Keratinocyte (primary cell): ENCODE data around the gene ELAVL2. TPM values are rescaled to one million over a fixed set of nuclear protein-coding genes. Genes with fewer than 3 reads are reported as not detected.

Experiments used
- DNase-seq: peaks from one replicate; pipeline ENCODE4 v3.0.0-alpha.2; 2011; ENCODE audit warnings: low read depth, missing footprints, low spot score
- FAIRE-seq: peaks from 2 replicates; lab custom pipeline; 2011; peaks lifted over from hg19 to GRCh38; lab: Jason Lieb, UNC
- H2AFZ ChIP-seq: 2 replicates; pipeline ENCODE4 v1.6.0; 2012; ENCODE audit warnings: low read length, control low read depth, inconsistent platforms; ENCODE audit not compliant: control insufficient read depth
- H3K27ac ChIP-seq: 2 replicates; pipeline ENCODE4 v1.5.1; 2011; ENCODE audit warnings: low read length; ENCODE audit not compliant: control insufficient read depth, insufficient read depth
- H3K27me3 ChIP-seq: 3 replicates; pipeline ENCODE4 v1.6.0; 2011; ENCODE audit warnings: low read length; ENCODE audit not compliant: control insufficient read depth, insufficient read depth; ENCODE audit errors: extremely low read depth
- H3K36me3 ChIP-seq, 2 experiments: 2 replicates in 1 of 2; 3 replicates in 1 of 2; pipeline ENCODE4 v1.5.1; 2011; ENCODE audit warnings: low read length in 2 of 2, mild to moderate bottlenecking in 1 of 2; ENCODE audit not compliant: control insufficient read depth in 2 of 2, insufficient read depth in 2 of 2; ENCODE audit errors: extremely low read depth in 1 of 2
- H3K4me1 ChIP-seq: 3 replicates; pipeline ENCODE4 v1.5.1; 2011; ENCODE audit warnings: low read length; ENCODE audit not compliant: control insufficient read depth, insufficient read depth; ENCODE audit errors: extremely low read depth
- H3K4me2 ChIP-seq: 3 replicates; pipeline ENCODE4 v1.6.0; 2011; ENCODE audit warnings: low read depth, low read length; ENCODE audit not compliant: control insufficient read depth, insufficient read depth; ENCODE audit errors: extremely low read depth
- H3K4me3 ChIP-seq, 3 experiments: fragments of 200-600 bp in 1 of 3; sonication (generic) in 1 of 3; 2 replicates in 2 of 3; 3 replicates in 1 of 3; pipeline ENCODE4 v1.5.1; 2011 to 2016; ENCODE audit warnings: low read length in 3 of 3, mild to moderate bottlenecking in 3 of 3, control low read depth in 2 of 3, inconsistent platforms in 1 of 3, low read depth in 1 of 3, mixed read lengths in 1 of 3, mixed run types in 1 of 3, moderate library complexity in 1 of 3; ENCODE audit not compliant: control insufficient read depth in 2 of 3, insufficient read depth in 2 of 3; ENCODE audit errors: extremely low read depth in 1 of 3
- H3K79me2 ChIP-seq: 2 replicates; pipeline ENCODE4 v1.6.0; 2012; ENCODE audit warnings: low read length; ENCODE audit not compliant: control insufficient read depth, insufficient read depth
- H3K9ac ChIP-seq: 3 replicates; pipeline ENCODE4 v1.6.0; 2011; ENCODE audit warnings: low read length; ENCODE audit not compliant: control insufficient read depth, insufficient read depth; ENCODE audit errors: extremely low read depth
- H3K9me1 ChIP-seq: 3 replicates; pipeline ENCODE4 v1.6.0; 2011; ENCODE audit warnings: low read length; ENCODE audit not compliant: control insufficient read depth, insufficient read depth; ENCODE audit errors: extremely low read depth
- H3K9me3 ChIP-seq: 2 replicates; pipeline ENCODE4 v1.5.1; 2012; ENCODE audit warnings: low read depth, low read length; ENCODE audit not compliant: control insufficient read depth
- H4K20me1 ChIP-seq: 3 replicates; pipeline ENCODE4 v1.6.0; 2011; ENCODE audit warnings: low read length; ENCODE audit not compliant: control insufficient read depth, insufficient read depth; ENCODE audit errors: extremely low read depth
- CTCF ChIP-seq, 3 experiments: IDR thresholded peaks in 1 of 3; conservative IDR thresholded peaks in 1 of 3; optimal IDR thresholded peaks in 1 of 3; 2 replicates in 2 of 3; 3 replicates in 1 of 3; pipeline versions ENCODE3 to v1.5.1; 2011; ENCODE audit warnings: low read length in 3 of 3, mild to moderate bottlenecking in 3 of 3, moderate library complexity in 2 of 3, control low read depth in 1 of 3, inconsistent platforms in 1 of 3; ENCODE audit not compliant: insufficient read depth in 2 of 3; ENCODE audit errors: extremely low read depth in 1 of 3
- EZH2 ChIP-seq: IDR thresholded peaks from one replicate; pipeline ENCODE4 v1.6.1; 2012; ENCODE audit warnings: inconsistent platforms, mild to moderate bottlenecking, low read length, moderate library complexity
- dilution Hi-C: fragments of 300-500 bp; cut with MboI; formaldehyde crosslinking; loops from one replicate; pipeline ENCODE4 v1.7.0; 2020; ENCODE audit warnings: low sequenced_read_pairs; ENCODE audit not compliant: extremely low pct_ligation_motif_present
- polyA plus RNA-seq, 5 experiments: library from polyadenylated mRNA; depleted of rRNA in 3 of 5; stranded (reverse) in 3 of 5; stranded (forward) in 1 of 5; unstranded in 1 of 5; fragments of >200 nt; gene quantifications; 1 replicate in 1 of 5; 2 replicates in 3 of 5; 3 replicates in 1 of 5; pipeline versions ENCODE4 v1.2.1 to v1.2.3, GENCODE V29; 2011 to 2012; ENCODE audit warnings: missing spikeins in 2 of 5, low read depth in 1 of 5, low replicate concordance in 1 of 5

The ELAVL2 gene
- polyA plus RNA-seq, 1 donor (not counting 4 experiments of a cell fraction or from before 2014, with no cell fraction given), result 4.3 TPM

- Histone ChIP-seq H3K4me3 (no peak overlapping the region), H3K27ac (no peak overlapping the region), H3K9me3 (no peaks in the 10 kb centered on the region), H4K20me1 (no peaks in the 10 kb centered on the region), H3K79me2 (no peaks in the 10 kb centered on the region), H3K36me3 (peaks cover 0 to 3% of the 10 kb centered on the region in 2 experiments), H3K9me1 (peaks cover 2% of the 10 kb centered on the region), H2AFZ (no peak overlapping the region), H3K4me2 (no peak overlapping the region), H3K9ac (no peak overlapping the region), H3K27me3 (no peaks in the 10 kb centered on the region), H3K4me1 (peaks cover 47% of the 10 kb centered on the region)
- FAIRE-seq (no peak), DNase-seq (no peak)
- no peak for TF ChIP-seq EZH2
- no peak for TF ChIP-seq CTCF (optimal IDR thresholded peaks at IDR 0.05 in 1 of 3, IDR thresholded peaks at IDR 0.05 in 1 of 3, conservative IDR thresholded peaks at IDR 0.05 in 1 of 3; ENCODE audit: extremely low read depth in 1 of 3, insufficient read depth in 2 of 3, low read length in 3 of 3)
- dilution Hi-C loops, result no loop called here
These were observed 59.4 kb downstream of the ELAVL2 start for GRCh38 chr9:23766613-23767012.

DNA sequence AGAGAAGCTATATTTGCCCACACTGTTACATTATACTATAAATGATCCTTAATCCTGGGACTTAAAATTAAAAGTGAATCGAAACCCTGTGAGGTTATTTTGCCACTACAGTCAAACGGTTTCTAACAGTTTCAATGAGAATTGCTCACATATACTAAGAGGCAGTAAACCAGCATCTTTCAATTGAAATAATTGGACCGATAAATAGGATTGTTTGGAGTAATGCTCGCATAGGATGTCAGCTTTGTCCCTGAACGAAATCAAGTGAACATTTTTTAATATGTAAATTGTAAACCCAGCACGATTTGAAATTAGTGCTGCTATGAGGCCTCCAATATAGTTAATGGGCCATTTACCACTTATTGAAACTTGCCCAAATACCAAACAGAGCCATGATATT, 60.5 kb downstream of the ELAVL2 start:
- no peaks in the 10 kb centered on the region for H3K79me2 ChIP-seq
- H3K4me3 ChIP-seq, result no peak overlapping the region
- H3K4me2 ChIP-seq, result no peak overlapping the region
- peaks cover 36% of the 10 kb centered on the region for H3K4me1 ChIP-seq
- peaks cover 0 to 3% of the 10 kb centered on the region in 2 experiments for H3K36me3 ChIP-seq
- no peaks in the 10 kb centered on the region for H3K9me1 ChIP-seq
- DNase-seq (no peak), FAIRE-seq (no peak)
- H2AFZ ChIP-seq, result no peak overlapping the region
- no peak overlapping the region for H3K27ac ChIP-seq
- no peaks in the 10 kb centered on the region for H3K27me3 ChIP-seq
- no peaks in the 10 kb centered on the region for H3K9me3 ChIP-seq
- TF ChIP-seq EZH2 (no peak), CTCF (optimal IDR thresholded peaks at IDR 0.05 in 1 of 3, IDR thresholded peaks at IDR 0.05 in 1 of 3, conservative IDR thresholded peaks at IDR 0.05 in 1 of 3; ENCODE audit: extremely low read depth in 1 of 3, insufficient read depth in 2 of 3, low read length in 3 of 3) (no peak)
- H4K20me1 ChIP-seq, result no peaks in the 10 kb centered on the region
- dilution Hi-C loops, result no loop called here
- no peak overlapping the region for H3K9ac ChIP-seq
